Measurements from ENCODE around the gene REXO4. TPM values are rescaled to one million over a fixed set of nuclear protein-coding genes. Genes with fewer than 3 reads are reported as not detected.
A peak's percentile ranks its signal among the peaks of the same experiment; 100 is the strongest.

REXO4 gene
- total and polyA plus RNA-seq, 9 of the 15 experiments (the other 6 are each of a cell fraction or from before 2014, with no cell fraction given): 3.4 to 72.9 (median 31.1) TPM

GRCh38 chr9:133385452-133385851, 32.4 kb downstream of the REXO4 start:
- BruUV-seq (replicated peaks): no TSS peak
- H2AFZ ChIP-seq (ENCODE audit: low read depth, low read length): no peak overlapping the region
- no peaks in the 10 kb centered on the region for H3K36me3 ChIP-seq (ENCODE audit: control insufficient read depth, insufficient read depth, low read length)
- H3K27ac ChIP-seq (ENCODE audit: extremely low read depth, low read depth, low read length): no peak overlapping the region
- H3K4me1 ChIP-seq (replicated peaks in 1 of 2; ENCODE audit: control insufficient read depth in 2 of 2, insufficient read depth in 2 of 2, low read length in 2 of 2): peaks cover 0 to 13% of the 10 kb centered on the region in 2 experiments; a peak in 2 of 5 replicates
- DNase-seq (ENCODE audit: extremely low read depth in 1 of 4, low spot score in 3 of 4) (no peak), ATAC-seq (no peak), FAIRE-seq (no peak)
- H3K9me3 ChIP-seq (replicated peaks; ENCODE audit: control insufficient read depth, insufficient read depth, low read depth, low read length): peaks cover 5% of the 10 kb centered on the region
- H3K9ac ChIP-seq (ENCODE audit: insufficient read depth in 1 of 2, low read depth in 2 of 2, low read length in 2 of 2): peak overlapping the region in 1 of 2 experiments; percentile 14; a peak in 1 of 4 replicates
- no peak overlapping the region for H3K4me3 ChIP-seq
- CTCF ChIA-PET (ENCODE audit: low intra/inter-chr PET ratio): no interaction called here
- POLR2A ChIA-PET: interaction anchor here (0.6 to 2.9 kb wide), 8 partner anchors 8 to 38 kb away, joined by 3 to 13 read pairs (median 4); partner anchors contain the start of genes MED22 and STKLD1
- H3K27me3 ChIP-seq (ENCODE audit: control insufficient read depth in 2 of 2, insufficient read depth in 2 of 2, low read length in 2 of 2): peaks cover 25 to 51% of the 10 kb centered on the region in 2 experiments; a peak in 4 of 5 replicates
- 19% methylated on average over 14 of the region's 14 CpGs for WGBS (ENCODE audit: insufficient coverage, low coverage, missing lambda C conversion rate)
- no peaks in the 10 kb centered on the region; the same call in 1 of the 2 replicates for H4K20me1 ChIP-seq (replicated peaks; ENCODE audit: control insufficient read depth, insufficient read depth, low read length)
- H3K9me1 ChIP-seq (ENCODE audit: control insufficient read depth, insufficient read depth, low read length): no peaks in the 10 kb centered on the region
- in situ Hi-C loops (cut with MboI) (no loop called here), intact Hi-C loops (cut with micrococcal nuclease) (no loop called here)
- H3K79me2 ChIP-seq (ENCODE audit: control insufficient read depth, insufficient read depth, low read length): no peaks in the 10 kb centered on the region
- H3K4me2 ChIP-seq (ENCODE audit: insufficient read depth, low read length): no peak overlapping the region
- TF ChIP-seq SP1 (CRISPR knock-in tag; IDR thresholded peaks at IDR 0.05) (no peak), HEY1 (CRISPR knock-in tag; IDR thresholded peaks at IDR 0.05; ENCODE audit: borderline replicate concordance) (no peak), FOXK2 (conservative IDR thresholded peaks at IDR 0.05 in 1 of 2, IDR thresholded peaks at IDR 0.05 in 1 of 2; ENCODE audit: low read depth in 2 of 2) (no peak), FOS (IDR thresholded peaks at IDR 0.05; ENCODE audit: extremely low read depth, insufficient read length) (no peak), SMARCA4 (IDR thresholded peaks at IDR 0.05) (no peak), NONO (IDR thresholded peaks at IDR 0.05; ENCODE audit: low read depth in 2 of 2, low read length in 1 of 2) (no peak), CHD7 (IDR thresholded peaks at IDR 0.05; ENCODE audit: low read depth, low read length) (no peak), E2F4 (CRISPR knock-in tag; IDR thresholded peaks at IDR 0.05; ENCODE audit: low read depth) (no peak)
